Astrocyte of the cerebellum (primary cell): ENCODE data around the gene CTTNBP2NL.

Experiments used
- DNase-seq: peaks from one replicate; pipeline ENCODE4 v3.0.0-alpha.2; 2011; ENCODE audit warnings: low read depth
- H3K4me3 ChIP-seq: 2 replicates; pipeline ENCODE4 v1.5.1; 2011; ENCODE audit warnings: mild to moderate bottlenecking, low read depth, low read length, moderate library complexity
- in situ Hi-C: cut with HindIII; loops from 2 replicates; pipeline ENCODE4 v1.10.0; 2017; ENCODE audit warnings: low sequenced_read_pairs
- TF ChIP-seq, protein P1 (sequence below): IDR thresholded peaks from 2 replicates; pipeline ENCODE4 v1.5.1; 2012; ENCODE audit warnings: low read length, low read depth, moderate library complexity, mild to moderate bottlenecking; ENCODE audit errors: missing control alignments

CTTNBP2NL gene

DNA sequence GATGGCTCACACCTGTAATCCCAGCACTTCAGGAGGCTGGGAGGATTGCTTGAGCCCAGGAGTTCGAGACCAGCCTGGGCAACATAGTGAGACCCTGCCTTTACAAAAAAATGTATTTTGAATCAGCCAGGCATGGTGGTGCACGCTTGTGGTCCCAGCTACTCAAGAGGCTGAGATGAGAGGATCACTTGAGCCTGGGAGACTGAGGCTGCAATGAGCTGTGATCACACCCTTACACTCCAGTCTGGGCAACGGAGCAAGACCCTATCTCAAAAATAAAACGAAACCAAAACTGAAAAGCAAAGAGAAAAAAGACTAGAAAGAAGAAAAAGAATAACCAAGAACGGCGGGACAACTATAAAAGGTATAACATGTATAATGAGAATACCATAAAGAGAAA is 97.3 kb downstream of the CTTNBP2NL start:
- in situ Hi-C loops = no loop called here
- no peak overlapping the region for H3K4me3 ChIP-seq
- TF ChIP-seq, protein P1, sequence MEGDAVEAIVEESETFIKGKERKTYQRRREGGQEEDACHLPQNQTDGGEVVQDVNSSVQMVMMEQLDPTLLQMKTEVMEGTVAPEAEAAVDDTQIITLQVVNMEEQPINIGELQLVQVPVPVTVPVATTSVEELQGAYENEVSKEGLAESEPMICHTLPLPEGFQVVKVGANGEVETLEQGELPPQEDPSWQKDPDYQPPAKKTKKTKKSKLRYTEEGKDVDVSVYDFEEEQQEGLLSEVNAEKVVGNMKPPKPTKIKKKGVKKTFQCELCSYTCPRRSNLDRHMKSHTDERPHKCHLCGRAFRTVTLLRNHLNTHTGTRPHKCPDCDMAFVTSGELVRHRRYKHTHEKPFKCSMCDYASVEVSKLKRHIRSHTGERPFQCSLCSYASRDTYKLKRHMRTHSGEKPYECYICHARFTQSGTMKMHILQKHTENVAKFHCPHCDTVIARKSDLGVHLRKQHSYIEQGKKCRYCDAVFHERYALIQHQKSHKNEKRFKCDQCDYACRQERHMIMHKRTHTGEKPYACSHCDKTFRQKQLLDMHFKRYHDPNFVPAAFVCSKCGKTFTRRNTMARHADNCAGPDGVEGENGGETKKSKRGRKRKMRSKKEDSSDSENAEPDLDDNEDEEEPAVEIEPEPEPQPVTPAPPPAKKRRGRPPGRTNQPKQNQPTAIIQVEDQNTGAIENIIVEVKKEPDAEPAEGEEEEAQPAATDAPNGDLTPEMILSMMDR = no peak
- DNase-seq = no peak

DNA sequence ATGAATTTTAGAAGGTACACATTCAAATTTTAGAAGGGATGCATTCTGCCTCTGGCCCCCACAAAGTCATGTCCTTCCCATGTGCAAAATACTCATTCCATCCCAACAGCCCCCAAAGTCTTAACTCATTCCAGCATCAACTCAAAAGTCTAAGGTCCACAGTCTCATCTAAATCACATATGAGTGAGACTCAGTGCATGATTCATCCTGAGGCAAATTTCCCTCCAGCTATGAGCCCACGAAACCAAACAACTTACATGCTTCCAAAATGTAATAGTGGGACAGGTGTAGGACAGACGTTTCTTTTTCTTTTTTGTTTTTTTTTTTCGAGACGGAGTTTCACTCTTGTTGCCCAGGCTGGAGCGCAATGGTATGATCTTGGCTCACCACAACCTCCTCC is 100.3 kb downstream of the CTTNBP2NL start:
- DNase-seq = no peak
- in situ Hi-C loops = no loop called here
- TF ChIP-seq, protein P1 = no peak
- H3K4me3 ChIP-seq = no peak overlapping the region

DNA sequence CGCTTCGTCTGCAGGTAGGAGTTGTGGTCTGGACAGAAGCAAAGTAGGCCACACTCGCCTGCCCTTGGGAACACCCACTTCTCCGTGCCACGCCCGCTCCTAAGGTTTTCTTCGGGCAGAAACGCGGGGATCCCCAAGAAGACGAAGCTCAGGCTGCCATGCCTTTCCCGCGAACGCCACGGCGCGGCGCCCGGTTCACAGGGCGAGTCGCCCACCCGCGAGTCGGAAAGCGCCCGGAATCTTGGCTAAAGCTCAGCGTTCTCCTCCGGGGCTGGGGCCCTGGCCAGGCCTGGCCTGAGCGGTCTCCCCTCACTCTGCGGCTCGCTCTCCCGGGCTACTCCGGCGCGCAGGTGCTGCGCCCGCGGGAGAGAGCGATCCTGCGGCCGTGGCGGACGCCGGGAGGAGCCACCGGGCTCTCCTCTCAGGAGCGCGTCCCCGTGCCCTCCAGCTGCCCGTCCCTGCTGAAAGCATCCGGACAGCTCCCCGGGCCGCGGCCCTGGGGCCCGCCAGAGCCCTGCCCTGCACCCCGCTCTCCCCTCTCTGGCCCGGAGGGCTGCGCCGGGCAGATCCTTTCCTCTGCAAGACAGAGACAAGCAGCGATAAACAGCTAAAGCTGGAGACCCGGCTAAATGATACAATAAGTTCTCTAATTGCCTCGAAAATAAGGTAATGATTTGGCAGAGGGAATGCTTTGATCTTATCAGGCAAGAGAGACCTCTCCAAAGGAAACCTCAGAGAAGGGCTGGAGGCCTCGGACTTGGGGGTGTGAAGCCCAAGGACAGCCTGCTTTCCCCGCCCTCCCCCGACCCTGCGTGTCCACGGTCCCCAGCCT is 106.0 kb downstream of the CTTNBP2NL start:
- peak; percentile 49 for DNase-seq
- in situ Hi-C loops = no loop called here
- TF ChIP-seq, protein P1 = peak; percentile 92
- H3K4me3 ChIP-seq = peak overlapping the region; percentile 42

DNA sequence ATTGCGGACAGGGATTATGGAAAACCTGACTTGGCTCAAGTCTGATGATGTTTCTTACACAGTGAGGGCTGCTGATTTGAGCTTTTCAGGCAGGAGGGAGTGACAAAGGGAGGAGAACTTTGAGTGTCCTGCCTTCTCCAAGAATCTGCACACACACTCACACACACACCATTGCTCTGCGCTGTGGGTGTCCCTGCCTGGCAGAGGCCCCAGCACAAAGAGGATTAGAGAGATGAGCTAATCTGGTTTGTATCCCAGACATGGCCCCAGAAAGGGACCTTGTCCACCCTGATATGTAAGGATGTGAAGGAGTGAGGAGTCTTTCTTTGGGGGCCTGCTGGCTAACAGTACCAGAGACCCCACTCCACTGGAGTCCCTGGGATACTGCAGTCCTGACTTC is 106.8 kb downstream of the CTTNBP2NL start:
- H3K4me3 ChIP-seq = no peak overlapping the region
- DNase-seq = no peak
- TF ChIP-seq, protein P1 = no peak
- in situ Hi-C loops = no loop called here

DNA sequence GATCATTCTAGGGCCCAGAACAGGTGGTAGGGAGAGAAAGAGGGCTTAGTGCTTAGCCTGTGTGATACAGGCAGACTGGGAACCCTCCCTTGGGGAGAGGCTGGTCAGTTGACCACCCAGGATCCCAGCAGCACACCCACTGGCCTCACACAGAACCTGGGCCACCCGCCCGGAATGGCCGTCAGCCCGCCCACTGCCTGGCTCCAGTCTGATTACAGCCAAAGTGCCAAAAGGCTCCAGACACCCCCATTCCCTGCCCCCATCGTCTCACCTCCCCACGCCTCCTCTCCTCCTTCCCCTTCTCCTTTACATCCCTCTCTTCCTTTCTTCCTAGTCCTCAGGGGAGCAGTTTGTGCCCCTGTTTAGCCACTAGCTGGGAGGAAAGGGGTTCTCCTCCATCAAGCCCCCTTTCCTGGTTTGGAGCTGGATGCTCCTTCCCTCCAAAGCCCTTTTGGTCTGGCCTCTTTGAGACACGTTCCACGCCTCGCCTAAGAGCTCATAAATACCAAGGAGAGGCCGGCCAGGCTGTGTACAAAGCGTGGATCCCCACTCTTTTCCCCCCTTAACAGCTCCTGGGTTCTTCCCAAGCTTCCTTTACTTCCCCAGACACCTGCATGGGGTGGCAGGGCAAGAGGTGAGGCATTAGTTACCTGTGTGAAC is 108.1 kb downstream of the CTTNBP2NL start:
- in situ Hi-C loops = no loop called here
- TF ChIP-seq, protein P1 = no peak
- DNase-seq = no peak
- H3K4me3 ChIP-seq = no peak overlapping the region

DNA sequence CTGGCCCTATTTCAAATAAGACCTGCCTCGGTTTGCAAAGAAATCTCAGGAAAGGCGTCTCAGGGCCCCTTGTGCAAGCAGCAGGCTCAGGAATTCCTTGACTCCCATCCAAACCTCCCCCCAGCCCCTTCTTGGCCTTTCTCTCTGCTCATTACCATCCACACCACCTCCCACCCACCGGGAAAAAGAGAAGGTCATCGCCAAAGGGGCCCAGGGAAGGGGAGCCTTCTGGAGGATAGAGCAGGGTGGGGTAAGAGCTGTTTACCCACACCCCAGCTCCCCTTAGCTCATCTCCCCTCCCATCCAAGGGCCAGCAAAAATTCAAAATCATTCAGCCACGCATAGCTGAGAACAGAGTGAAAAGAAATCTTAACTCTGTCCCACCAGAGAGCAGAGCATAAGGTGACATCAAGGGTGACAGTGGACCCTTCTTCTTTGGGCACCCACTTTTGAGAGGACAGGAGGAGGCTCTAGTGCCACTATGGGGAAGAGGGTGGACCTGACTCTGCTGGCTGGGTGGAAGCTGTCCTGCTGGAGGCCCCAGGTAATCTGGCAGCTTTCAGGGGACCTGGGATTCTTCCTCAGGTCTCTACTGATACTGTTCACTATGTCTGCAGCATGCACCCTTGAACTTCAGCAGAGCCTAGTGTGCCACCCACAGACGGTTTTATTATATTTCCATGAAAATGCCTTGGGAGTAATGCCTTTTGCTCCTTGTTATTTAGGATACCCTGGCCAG is 108.8 kb downstream of the CTTNBP2NL start:
- no peak overlapping the region for H3K4me3 ChIP-seq
- no peak for DNase-seq
- TF ChIP-seq, protein P1 = no peak
- in situ Hi-C loops = no loop called here
